Measurements from ENCODE around the gene KIF26B. TPM values are rescaled to one million over a fixed set of nuclear protein-coding genes. Genes with fewer than 3 reads are reported as not detected.

The KIF26B gene
- total and polyA plus RNA-seq, 7 donors, result 0.01 to 0.32 (median 0.06) TPM

DNA sequence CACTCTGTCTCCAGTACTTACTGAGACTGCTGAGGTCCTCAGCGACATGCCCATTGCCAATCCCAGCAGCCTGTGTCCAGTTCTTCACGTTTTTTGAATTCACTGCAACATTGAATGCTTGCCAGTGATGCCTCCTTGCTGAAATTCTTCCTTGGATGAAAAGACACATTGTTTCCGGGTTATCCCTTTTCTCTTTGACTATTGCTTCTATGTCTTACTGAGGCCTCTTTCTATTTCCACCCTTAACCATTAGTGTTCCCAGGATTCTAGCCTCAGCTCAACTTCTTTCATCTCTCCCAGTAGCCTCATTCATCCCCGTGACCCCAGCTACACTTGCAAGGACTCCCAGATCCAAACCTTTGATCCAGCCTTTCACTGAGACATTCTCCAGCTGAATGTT, 46.5 kb upstream of the KIF26B start:
- DNase-seq (no peak), ATAC-seq (no peak)
- no peaks in the 10 kb centered on the region for H3K4me1 ChIP-seq
- TF ChIP-seq, protein P1, sequence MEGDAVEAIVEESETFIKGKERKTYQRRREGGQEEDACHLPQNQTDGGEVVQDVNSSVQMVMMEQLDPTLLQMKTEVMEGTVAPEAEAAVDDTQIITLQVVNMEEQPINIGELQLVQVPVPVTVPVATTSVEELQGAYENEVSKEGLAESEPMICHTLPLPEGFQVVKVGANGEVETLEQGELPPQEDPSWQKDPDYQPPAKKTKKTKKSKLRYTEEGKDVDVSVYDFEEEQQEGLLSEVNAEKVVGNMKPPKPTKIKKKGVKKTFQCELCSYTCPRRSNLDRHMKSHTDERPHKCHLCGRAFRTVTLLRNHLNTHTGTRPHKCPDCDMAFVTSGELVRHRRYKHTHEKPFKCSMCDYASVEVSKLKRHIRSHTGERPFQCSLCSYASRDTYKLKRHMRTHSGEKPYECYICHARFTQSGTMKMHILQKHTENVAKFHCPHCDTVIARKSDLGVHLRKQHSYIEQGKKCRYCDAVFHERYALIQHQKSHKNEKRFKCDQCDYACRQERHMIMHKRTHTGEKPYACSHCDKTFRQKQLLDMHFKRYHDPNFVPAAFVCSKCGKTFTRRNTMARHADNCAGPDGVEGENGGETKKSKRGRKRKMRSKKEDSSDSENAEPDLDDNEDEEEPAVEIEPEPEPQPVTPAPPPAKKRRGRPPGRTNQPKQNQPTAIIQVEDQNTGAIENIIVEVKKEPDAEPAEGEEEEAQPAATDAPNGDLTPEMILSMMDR (IDR thresholded peaks at IDR 0.05), result no peak
- intact Hi-C loops (cut with DNase I), result no loop called here
- H3K9me3 ChIP-seq, result no peaks in the 10 kb centered on the region
- no peaks in the 10 kb centered on the region for H3K36me3 ChIP-seq (ENCODE audit: insufficient read depth in 1 of 2, low read depth in 1 of 2)
- H3K27ac ChIP-seq, result no peak overlapping the region
- no peaks in the 10 kb centered on the region for H3K27me3 ChIP-seq (ENCODE audit: insufficient read depth in 3 of 3, low read length in 2 of 3)
- no peak overlapping the region for H3K4me3 ChIP-seq
- 63 to 71% (median 65%) methylated on average over 4 of the region's 4 CpGs for WGBS, 3 donors

DNA sequence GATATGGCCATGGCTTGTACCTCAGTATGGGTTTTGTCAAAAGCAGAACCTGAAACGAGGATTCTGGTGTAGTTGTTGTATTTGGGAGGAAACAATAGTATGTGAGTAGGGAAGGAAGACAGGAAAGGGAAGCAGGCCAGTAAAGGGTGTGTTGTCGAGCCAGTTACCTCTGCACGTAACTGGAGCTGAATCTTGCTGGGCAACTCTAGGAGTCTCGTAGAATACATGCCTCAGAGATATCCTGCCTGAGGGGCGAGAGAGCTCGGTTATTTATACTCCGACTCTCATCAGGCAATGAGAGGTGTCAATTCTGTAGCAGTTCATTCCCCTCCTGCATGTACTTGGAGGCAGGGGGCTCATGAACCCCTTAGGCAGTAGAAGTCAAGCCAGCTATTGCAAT, 45.9 kb upstream of the KIF26B start:
- H3K36me3 ChIP-seq (ENCODE audit: insufficient read depth in 1 of 2, low read depth in 1 of 2), result no peaks in the 10 kb centered on the region
- H3K4me1 ChIP-seq, result no peaks in the 10 kb centered on the region
- ATAC-seq (no peak), DNase-seq (no peak)
- intact Hi-C loops (cut with DNase I), result no loop called here
- no peak overlapping the region for H3K4me3 ChIP-seq
- H3K9me3 ChIP-seq, result no peaks in the 10 kb centered on the region
- TF ChIP-seq, protein P1 (IDR thresholded peaks at IDR 0.05), result no peak
- H3K27ac ChIP-seq, result no peak overlapping the region
- 60 to 70% (median 61%) methylated on average over 7 of the region's 7 CpGs for WGBS, 3 donors
- H3K27me3 ChIP-seq (ENCODE audit: insufficient read depth in 3 of 3, low read length in 2 of 3), result no peaks in the 10 kb centered on the region

DNA sequence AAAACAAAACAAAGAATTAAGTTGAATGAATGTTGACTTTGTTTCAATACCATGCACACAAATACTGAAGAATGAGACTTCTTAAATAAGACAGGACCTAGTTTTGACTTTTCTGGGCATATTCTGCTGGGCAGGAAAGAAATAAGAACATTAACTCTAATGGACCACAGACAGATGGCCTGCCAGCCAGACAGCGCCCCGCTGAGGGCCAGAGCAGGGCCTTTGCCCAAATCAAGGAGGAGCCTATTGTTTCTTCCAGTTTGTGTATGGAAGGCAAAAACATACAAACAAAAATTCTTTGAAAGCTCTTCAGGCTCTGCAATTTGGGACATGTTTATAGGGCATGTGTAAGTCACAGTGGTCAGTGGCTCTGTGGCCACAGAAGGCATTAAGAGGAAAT, 44.4 kb upstream of the KIF26B start:
- TF ChIP-seq, protein P1 (IDR thresholded peaks at IDR 0.05), result no peak
- 87 to 97% (median 91%) methylated on average over 2 of the region's 2 CpGs for WGBS, 3 donors
- Histone ChIP-seq H3K36me3 (ENCODE audit: insufficient read depth in 1 of 2, low read depth in 1 of 2) (no peaks in the 10 kb centered on the region), H3K4me1 (no peaks in the 10 kb centered on the region), H3K4me3 (no peak overlapping the region), H3K27me3 (ENCODE audit: insufficient read depth in 3 of 3, low read length in 2 of 3) (no peaks in the 10 kb centered on the region), H3K27ac (no peak overlapping the region), H3K9me3 (no peaks in the 10 kb centered on the region)
- intact Hi-C loops (cut with DNase I), result no loop called here
- DNase-seq, result no peak
- no peak for ATAC-seq

DNA sequence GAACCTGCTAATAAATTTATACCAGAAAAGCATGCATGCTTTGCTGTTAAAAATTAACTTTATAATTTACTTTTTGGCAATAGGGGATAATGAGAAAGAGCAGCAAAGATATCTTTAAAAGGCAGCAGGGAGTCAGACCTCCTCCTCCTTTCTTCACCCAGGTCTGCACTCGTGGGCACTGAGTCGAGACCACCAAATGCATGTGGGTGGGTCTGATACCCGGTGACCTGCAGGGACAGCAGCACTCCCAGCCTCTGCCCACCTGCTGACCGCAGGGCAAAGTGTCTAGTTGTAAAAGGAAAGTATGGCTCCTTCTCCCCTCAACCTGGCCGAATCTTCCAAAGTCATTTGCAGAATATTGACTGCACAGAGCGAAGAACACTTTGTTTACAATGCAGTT, 43.7 kb upstream of the KIF26B start:
- Histone ChIP-seq H3K27me3 (ENCODE audit: insufficient read depth in 3 of 3, low read length in 2 of 3) (no peaks in the 10 kb centered on the region), H3K4me1 (no peaks in the 10 kb centered on the region), H3K27ac (no peak overlapping the region), H3K9me3 (no peaks in the 10 kb centered on the region), H3K4me3 (no peak overlapping the region), H3K36me3 (ENCODE audit: insufficient read depth in 1 of 2, low read depth in 1 of 2) (no peaks in the 10 kb centered on the region)
- TF ChIP-seq, protein P1 (IDR thresholded peaks at IDR 0.05), result no peak
- 79 to 86% (median 79%) methylated on average over 6 of the region's 6 CpGs for WGBS, 3 donors
- DNase-seq, result no peak
- ATAC-seq, result no peak
- intact Hi-C loops (cut with DNase I), result no loop called here

DNA sequence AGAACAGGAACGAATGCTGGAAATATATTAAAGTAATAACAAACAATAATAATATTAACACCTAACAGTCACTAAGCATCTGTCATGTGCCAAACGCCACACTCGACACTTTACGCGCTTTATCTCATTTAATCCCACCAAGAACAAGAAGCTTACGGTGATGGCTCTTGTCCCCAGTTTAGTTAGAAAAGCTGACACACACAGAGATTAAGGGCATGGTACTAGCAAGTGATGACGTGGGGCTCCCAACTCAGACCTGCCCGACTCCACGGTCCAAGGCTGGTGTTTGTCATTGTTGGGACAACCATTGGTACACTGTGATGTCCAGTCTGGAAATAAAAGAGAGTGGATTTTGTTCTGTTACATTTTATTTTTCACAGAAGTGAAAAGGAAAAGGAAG, 41.1 kb upstream of the KIF26B start:
- TF ChIP-seq, protein P1 (IDR thresholded peaks at IDR 0.05), result no peak

More for the DNA sequence above, 41.1 kb upstream of the KIF26B start:
- H3K9me3 ChIP-seq, result no peaks in the 10 kb centered on the region
- H3K4me3 ChIP-seq, result no peak overlapping the region
- WGBS, 3 donors, result 91 to 93% (median 92%) methylated on average over 9 of the region's 9 CpGs
- H3K4me1 ChIP-seq, result no peaks in the 10 kb centered on the region
- H3K27ac ChIP-seq, result no peak overlapping the region
- intact Hi-C loops (cut with DNase I), result no loop called here
- H3K27me3 ChIP-seq (ENCODE audit: insufficient read depth in 3 of 3, low read length in 2 of 3), result no peaks in the 10 kb centered on the region
- ATAC-seq, result no peak
- DNase-seq, result no peak
- H3K36me3 ChIP-seq (ENCODE audit: insufficient read depth in 1 of 2, low read depth in 1 of 2), result no peaks in the 10 kb centered on the region
